NOMO-1 (cell line): Measurements from ENCODE around the gene OR12D1.
"Not testable (repeated sequence)": the region's sequence is repeated elsewhere in the genome, so short reads cannot be mapped to it uniquely, and the experiment has no call there.

Source experiments
- DNase-seq, 2 experiments: peaks; one replicate each; lab custom pipeline; 2025; ENCODE audit not compliant: unreplicated experiment in 2 of 2; lab: John Stamatoyannopoulos, UW

OR12D1 gene

DNA sequence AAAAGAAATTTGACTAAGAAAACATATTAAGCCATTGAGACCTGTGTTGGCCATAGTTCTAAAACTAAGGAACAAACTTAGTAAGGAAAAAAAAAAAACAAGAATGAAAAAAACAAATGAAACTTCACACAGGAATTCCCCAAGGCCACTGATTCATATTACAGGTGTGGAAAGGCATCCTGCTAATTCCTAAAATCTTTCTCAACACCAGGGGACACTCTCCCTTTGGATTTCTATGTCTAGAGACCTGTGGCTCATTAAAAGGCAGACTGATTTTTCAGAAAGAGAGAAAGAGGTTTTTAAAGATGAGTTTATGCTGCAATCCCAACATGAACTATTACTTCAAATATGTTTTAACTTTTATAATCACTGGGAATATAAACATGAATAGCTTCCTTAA lies at the start of gene OR12D1:
TSS of gene OR12D1 (plus strand) at position 341 of the 400 bp plus-strand sequence.
- no peak for DNase-seq

DNA sequence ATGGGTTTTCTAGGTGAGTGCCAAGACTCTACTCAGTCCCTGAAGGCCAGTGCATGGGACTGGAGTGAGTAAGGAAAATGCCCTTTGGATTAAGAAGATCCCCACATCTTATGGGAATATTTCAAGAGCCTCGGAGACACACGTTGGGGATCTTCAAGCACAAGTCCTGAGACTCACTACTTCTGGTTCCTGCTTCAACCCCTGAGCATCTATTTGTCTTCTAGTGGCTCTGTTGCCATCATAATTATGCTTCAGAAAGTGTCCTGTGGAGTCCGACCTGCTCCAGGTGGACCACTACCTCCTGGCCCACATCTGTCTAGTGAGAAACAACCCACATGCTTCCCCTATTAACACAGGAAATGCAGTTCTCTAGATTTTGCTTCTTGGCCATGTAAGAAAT lies 46.0 kb upstream of the OR12D1 start, which contains the start of gene OR5V1:
TSS of gene OR5V1 (minus strand) at position 101 of the 400 bp plus-strand sequence. CDS start 12,670 bp downstream, outside the sequence.
- DNase-seq: no peak

DNA sequence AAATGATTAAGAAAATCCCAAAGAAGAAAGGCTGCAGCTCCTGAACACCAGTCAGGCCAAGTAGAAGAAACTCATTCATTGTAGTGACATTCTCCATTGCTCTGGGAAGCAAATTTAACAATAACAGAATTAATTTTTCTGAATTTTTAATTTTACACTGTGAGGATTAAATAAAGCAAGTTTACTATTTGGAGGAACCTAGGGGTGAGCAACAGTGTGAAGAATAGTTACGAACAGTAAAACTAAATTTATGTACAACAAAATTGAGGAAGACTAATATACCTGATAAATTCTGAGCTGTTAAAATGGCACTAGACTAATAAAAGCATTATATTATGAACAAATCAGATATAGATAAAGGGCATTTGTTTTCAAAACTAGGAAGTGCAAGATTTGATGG lies 39.5 kb upstream of the OR12D1 start, which contains the start of gene OR12D3:
TSS of gene OR12D3 (minus strand) at position 101 of the 400 bp plus-strand sequence. CDS start at position 97, 4 bp downstream.
- no peak for DNase-seq

DNA sequence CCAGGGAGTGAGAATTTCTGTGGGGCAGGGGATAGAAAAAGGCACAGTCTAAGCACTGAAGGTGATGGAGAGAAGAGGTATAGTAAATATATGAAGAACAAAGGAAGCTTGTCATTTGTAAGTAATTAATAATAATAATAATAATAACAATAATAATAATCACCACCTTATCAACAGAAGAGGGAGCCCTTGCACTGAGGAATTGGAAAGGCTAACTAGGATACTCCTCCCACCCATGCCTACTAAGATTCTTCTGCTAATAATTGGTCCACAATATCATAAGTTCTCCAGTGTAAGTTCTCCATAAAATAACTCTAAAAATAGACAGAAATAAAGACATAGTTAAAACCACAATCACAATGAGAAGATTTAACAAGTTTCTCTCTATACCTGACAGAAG lies 38.7 kb upstream of the OR12D1 start:
- DNase-seq: no peak

DNA sequence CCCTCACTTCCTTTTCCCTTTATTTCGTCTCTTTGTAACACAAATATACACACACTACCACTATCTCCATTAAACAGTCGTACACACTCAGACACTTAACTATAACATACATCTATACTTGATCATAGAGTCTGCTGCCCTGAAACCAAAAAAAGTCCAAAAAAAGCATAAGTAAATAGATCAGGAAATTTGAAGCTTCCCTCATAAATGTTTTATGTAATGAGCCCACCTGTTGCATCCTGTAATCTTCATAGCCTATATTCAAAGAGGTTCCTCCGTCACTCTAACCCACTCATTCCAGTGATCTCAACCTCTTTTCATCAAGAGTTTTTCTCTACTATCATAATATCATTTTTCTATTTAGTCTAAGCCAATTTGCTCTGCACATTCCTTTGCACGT lies 26.2 kb upstream of the OR12D1 start:
- DNase-seq: no peak

DNA sequence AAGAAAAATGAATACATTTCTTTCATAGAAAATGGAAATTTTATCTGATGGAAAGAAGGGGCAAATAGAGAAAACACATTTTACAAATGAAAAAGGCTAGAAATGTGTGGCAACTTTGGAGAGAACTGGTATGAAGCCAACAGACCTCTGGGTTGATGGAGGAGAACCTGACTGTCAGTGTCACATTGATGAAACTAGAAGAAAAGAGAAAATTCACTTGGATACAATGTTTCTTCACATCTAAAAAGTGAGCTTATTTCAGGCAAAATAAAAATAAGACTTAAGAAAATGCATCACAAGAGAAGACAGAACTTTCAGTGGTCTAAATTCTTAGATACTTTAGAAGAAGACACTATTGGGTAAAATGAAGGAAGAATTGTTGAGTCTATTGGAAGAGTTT lies 19.4 kb upstream of the OR12D1 start, which contains the start of gene OR12D2:
TSS of gene OR12D2 (plus strand) at position 301 of the 400 bp plus-strand sequence. CDS start 1,069 bp downstream, outside the sequence.
- no peak for DNase-seq

DNA sequence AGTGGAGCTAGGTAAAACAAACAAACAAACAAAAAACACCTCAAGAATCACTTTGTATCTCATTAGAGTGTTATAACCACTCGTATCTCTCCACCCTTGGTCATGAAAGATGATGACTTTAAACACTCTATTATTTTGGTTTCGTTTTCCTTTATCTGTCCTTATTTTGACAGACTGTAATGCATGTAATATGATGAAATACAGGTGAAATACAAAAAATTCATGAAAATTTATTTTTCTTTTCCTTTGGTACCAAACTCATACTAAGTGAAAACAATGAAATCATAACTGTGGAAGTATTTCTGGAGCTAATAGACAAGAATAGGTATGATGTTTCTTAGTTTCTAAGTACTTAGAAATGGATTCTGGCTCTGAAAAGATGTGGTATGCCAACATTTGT lies 15.2 kb upstream of the OR12D1 start:
- no peak for DNase-seq

DNA sequence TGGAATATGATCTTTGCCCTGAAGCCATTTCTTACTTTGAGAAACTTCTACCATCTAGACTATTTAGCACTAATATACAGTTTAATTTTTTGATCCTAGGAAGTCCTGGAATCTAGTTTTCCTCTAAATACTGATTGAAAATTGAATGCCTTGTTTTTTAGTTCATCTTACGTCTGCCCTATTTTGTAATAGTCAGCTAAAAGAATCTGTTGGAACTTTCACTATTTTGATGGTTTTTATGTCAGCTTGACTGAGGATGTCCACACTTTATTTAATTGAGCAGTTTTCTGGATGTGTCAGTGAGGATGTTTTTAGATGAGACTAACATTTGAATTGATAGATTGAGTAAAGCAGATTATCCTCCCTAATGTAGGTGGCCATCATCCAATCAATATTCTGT lies 10.9 kb upstream of the OR12D1 start:
- DNase-seq: no peak

DNA sequence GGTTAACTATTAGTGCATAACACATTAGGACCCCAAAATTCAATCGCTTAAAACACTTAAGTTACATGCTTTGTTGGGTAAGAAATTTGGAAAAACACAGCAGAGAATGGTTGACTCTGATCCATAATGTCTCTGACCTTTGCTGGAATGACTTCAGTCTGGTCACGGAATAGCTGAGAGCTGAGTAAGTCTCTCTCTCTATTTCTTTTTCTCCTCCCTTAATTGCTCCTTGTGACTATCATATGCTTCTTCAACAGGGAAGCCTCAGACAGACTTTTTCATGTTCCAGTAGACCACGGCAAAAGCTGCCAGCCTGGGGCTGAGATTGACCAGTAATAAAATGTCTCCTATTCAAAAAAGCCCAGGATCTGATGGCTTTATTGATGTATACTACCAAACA lies 4.8 kb downstream of the OR12D1 start:
- DNase-seq: no peak

DNA sequence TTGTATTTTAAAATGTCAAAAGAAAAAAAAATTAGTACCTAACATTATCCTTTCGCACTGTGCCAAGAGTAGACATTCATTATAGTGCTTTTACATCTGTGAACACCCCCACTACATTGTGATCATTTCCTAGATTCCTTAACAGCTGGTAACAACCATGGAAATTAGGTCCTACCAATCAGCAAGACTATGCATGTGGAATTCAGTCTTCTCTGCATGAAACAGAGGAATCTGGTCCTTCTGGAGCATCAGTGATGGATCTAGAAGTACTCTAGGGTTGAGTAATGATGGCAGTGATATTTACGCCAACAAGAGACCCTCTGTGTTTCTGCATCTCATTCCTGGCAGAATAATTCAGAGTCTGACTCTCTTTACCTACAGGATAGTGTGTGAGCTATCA lies 9.4 kb downstream of the OR12D1 start:
- no peak for DNase-seq

DNA sequence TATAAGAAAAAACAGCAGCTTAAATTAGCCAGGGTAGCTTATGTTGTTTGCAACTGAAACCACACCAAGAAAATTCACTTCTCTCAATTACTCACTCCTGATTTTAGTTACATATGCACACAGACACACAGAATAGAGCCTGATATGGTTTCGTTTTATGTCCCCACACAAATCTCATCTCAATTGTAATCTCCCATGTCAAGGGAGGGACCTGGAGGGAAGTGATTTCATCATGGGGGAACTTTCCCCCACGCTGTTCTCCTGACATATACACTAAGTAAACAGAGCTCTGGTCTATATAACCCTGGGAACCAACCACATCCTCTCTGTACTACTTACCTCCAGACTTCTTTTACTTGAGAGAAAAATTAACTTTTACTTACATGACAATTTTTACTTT lies 9.8 kb downstream of the OR12D1 start:
- DNase-seq: no peak

DNA sequence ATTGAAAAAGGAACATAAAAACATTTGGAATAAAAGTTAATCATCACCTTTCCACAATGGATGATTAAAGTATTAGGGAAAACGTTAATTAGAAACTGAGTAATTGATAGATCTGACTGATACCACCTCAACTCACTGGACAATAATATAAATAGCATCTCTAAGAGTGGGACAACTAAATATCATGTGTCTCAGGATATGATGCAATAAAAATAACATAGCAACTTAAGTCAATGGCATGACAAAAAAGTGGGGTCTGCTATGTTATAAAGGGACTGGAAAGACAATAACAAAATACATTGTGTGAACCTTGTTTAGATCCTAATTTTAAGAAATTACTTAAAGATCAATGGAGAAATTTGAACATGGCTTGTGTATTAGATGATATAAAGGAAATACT lies 10.3 kb downstream of the OR12D1 start:
- DNase-seq: no peak

DNA sequence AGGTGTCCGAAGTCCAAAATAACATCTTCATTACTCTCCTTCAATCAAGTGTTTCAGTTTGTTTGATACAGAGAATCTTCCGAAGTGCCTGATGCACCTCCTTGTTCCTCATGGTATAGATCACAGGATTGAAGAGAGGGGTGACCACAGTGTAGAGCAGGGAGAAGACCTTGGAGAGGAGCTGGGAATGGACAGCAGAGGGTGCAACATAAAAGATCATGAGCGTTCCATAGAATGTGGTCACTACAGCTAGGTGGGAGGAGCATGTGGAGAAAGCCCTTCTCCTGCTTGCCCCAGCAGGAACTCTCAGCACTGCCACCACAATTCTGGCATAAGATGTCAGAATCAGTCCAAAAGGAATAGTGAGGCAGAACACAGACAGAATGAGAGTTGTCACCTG lies 11.9 kb downstream of the OR12D1 start:
- DNase-seq: no peak

DNA sequence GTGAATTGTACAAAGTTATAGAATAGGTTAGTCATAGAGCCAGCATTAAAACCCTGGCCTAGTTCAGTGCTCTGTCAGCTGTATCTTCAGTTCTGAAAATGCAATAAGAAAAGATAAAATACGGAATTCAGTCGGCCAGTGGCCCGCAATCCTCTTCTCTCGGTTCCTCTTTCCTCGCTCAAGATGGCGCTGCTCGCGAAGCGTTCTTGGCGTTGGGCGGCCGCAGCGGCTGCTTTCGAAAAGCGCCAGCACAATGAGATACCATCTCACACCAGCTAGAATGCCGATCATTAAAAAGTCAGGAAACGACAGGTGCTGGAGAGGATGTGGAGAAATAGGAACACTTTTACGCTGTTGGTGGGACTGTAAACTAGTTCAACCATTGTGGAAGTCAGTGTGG lies 22.0 kb downstream of the OR12D1 start:
- DNase-seq: peak in 1 of 2 experiments; percentile 3

DNA sequence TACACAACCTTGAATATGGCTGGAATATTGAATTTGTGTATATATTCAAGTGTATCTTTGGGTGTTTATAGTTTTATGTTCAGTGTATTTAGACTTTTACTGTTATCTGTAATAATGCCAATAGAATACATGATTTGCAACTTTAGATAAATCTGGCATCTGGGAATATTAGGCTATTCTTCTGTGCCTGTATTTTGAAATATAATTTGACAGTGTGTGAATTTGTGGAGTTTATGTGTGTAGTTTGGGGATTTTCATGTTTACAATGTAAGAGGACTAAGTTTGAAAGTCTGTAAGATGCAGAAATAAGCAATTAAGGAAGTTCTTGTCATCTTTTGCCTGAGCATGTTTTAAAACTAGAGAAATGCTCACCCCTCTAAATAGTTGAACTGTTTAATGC lies 24.3 kb downstream of the OR12D1 start, which contains the start of gene OR10C1:
TSS of gene OR10C1 (plus strand) at position 301 of the 400 bp plus-strand sequence. CDS start 710 bp downstream, outside the sequence.
- no peak for DNase-seq

DNA sequence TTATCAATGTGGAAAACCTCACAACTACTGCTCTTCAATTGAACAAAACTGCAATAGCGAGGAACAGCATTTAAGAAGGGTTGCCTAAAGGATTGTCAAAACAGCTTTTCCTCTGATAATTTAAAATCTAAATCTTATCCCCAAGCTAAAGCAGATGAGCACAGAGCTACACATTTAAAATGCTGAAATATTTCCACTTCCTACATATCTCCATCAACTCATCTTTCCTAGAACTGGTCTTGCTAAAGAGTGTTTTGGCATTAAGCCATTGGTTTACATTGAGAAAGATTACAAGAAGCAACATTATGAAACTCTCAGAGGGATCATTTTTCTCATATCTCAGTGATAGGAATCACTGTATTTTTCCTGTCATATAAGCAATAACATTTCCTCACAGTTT lies 28.0 kb downstream of the OR12D1 start:
- no peak for DNase-seq

DNA sequence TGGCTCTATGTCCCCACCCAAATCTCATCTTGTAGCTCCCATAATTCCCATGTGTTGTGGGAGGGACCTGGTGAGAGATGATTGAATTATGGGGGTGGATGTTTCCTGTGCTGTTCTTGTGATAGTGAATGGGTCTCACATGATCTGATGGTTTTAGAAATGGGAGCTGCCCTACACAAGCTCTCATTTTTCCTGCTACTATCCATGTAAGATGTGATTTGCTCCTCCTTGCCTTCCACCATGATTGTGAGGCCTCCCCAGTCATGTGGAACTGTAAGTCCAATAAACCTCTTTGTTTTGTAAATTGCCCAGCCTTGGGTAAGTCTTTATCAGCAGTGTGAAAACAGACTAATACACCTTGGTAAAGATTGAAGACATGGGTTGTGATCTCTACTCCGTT lies 29.3 kb downstream of the OR12D1 start:
- DNase-seq: not testable (repeated sequence)

DNA sequence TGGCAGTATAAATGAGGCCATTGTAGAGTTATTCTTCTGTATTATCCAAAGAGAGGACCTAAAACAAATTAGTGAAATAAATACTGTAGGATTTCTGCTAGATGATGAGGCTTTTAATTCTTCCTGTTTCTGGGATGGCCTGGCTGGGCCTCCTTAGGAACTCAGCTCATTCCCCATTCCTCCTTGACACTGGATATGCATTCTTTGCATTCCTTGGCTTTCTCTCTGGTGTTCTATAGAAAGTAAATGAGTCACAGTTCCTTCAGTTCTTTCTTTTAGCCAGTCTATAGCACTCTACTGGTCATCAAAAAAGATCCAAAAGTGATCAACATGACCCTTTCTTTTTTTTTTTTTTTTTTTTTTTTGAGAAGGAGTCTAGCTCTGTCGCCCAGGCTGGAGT lies 32.9 kb downstream of the OR12D1 start:
- no peak for DNase-seq

DNA sequence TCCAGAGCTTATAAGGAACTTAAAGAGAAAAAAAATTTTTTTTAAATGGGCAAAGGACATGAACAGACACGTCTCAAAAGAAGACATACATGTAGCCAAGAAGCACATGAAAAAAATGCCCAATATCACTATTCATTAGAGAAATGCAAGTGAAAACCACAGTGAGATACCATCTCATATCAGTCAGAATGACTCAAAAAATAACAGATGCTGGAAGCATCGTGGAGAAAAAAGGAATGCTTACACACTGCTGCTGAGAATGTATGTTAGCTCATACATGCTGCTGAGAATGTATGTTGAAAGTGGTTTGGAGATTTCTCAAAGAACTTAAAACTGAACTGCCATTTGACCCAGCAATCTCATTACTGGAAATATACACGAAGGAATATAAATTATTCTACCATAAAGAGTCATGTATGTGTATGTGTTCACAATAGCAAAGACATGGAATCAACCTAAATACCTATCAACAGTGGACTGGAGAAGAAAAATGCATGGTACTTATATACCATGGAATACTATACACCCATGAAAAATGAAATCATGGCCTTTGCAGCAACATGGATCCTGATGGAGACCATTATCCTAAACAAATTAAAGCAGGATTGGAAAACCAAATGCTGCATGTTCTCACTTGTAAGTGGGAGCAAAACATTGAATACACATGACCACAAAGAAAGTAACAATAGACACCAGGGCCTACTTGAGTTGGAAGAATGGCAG lies 36.9 kb downstream of the OR12D1 start:
- no peak for DNase-seq

DNA sequence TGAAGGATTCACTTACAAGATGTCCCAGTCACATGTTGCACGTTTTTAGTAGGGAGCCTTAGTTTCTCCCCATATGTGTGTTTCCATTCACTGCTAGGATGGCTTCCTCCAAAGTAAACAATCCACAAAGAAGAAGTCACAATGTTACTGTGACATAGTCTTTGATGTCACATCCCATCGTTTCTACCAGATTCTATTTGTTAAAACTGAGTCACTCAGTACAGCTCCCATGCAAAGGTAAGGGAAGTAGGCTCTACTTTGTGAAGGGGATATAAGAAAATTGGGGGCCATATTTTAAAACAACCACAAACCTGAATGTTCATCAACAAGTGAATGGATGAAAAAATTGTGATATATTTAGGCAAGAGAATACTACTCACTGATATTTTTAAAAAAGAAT lies 42.2 kb downstream of the OR12D1 start, which contains the start of the genes OR11A1 and OR2H1:
TSS of gene OR11A1 (minus strand) at position 101 of the 400 bp plus-strand sequence. CDS start 29,430 bp downstream, outside the sequence.
TSS of gene OR2H1 (plus strand) at position 185 of the 400 bp plus-strand sequence. CDS start 4,615 bp downstream, outside the sequence.
- DNase-seq: no peak

DNA sequence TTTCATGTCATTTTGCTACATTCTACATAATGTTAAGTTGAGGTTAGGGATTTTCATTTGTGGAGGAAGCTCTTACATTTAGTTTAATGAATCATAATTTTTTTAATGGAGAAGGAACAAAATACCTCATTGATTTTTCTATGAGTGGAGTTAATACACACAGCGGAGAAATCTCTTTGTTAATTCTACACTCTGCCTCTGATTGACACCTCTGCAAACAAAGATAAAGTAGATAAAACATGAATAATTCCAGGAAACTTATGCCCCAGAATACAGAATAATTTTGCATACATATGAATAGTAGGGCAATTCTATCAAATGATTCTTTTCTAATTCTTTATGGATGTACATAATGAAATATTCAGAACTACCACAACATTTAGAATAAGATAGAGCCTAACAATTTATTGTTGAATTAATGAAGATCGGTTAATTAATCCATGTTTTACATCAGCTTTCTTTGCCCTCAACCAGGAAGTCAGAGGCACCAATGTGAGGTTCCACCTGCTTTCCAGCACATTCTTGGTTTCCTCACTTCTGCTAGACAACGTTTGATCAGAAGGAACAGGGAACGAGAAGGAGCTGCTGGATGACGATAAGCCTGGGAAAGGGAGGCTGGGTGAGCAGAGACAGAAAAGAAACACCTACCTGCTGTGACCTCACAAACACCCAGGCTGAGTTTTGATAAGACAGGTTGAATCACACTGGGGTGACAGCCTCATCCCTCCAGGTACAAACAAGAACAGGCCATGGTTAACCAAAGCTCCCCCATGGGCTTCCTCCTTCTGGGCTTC lies 46.5 kb downstream of the OR12D1 start:
- DNase-seq: no peak
